H9 (cell line): ENCODE data around the gene FOLR2. TPM values are rescaled to one million over a fixed set of nuclear protein-coding genes. Genes with fewer than 3 reads are reported as not detected.

Experiments used
- DNase-seq: peaks from one replicate; pipeline ENCODE4 v3.0.0-alpha.2; 2017
- H2AFZ ChIP-seq: one replicate; pipeline ENCODE4 v1.6.1; 2013; ENCODE audit warnings: mild to moderate bottlenecking, low read length, control low read depth, moderate library complexity
- H2AK5ac ChIP-seq: 2 replicates; pipeline ENCODE4 v1.6.1; 2013; ENCODE audit warnings: low read length, control low read depth, mixed read lengths; ENCODE audit not compliant: insufficient read length
- H2BK120ac ChIP-seq: one replicate; pipeline ENCODE4 v1.6.1; 2013; ENCODE audit warnings: low read depth, mild to moderate bottlenecking, low read length, control low read depth, inconsistent platforms; ENCODE audit not compliant: poor library complexity, severe bottlenecking
- H2BK12ac ChIP-seq: 2 replicates; pipeline ENCODE4 v1.6.1; 2013; ENCODE audit warnings: low read length, control low read depth, mixed read lengths, low read depth; ENCODE audit not compliant: insufficient read length
- H2BK15ac ChIP-seq: 2 replicates; pipeline ENCODE4 v1.6.1; 2013; ENCODE audit warnings: low read depth, low read length, control low read depth
- H2BK20ac ChIP-seq: one replicate; pipeline ENCODE4 v1.6.1; 2013; ENCODE audit warnings: low read depth, mild to moderate bottlenecking, low read length, control low read depth, inconsistent platforms; ENCODE audit not compliant: poor library complexity, severe bottlenecking
- H2BK5ac ChIP-seq: 2 replicates; pipeline ENCODE4 v1.6.1; 2013; ENCODE audit warnings: low read length, control low read depth, mixed read lengths; ENCODE audit not compliant: insufficient read length
- H3K14ac ChIP-seq: 2 replicates; pipeline ENCODE4 v1.6.1; 2013; ENCODE audit warnings: low read length, control low read depth; ENCODE audit not compliant: insufficient read depth
- H3K18ac ChIP-seq: 2 replicates; pipeline ENCODE4 v1.6.1; 2013; ENCODE audit warnings: low read depth, mild to moderate bottlenecking, mixed read lengths, low read length, control low read depth; ENCODE audit not compliant: insufficient read length
- H3K23ac ChIP-seq: 2 replicates; pipeline ENCODE4 v1.6.1; 2013; ENCODE audit warnings: low read length, control low read depth, mixed read lengths, low read depth; ENCODE audit not compliant: insufficient read length
- H3K23me2 ChIP-seq: 2 replicates; pipeline ENCODE4 v1.6.1; 2013; ENCODE audit warnings: low read depth, mild to moderate bottlenecking, mixed read lengths, low read length, control low read depth; ENCODE audit not compliant: insufficient read length, poor library complexity, severe bottlenecking
- H3K27ac ChIP-seq: 2 replicates; pipeline ENCODE4 v1.5.1; 2013; ENCODE audit warnings: low read length, control low read depth, mixed read lengths, low read depth; ENCODE audit not compliant: insufficient read length
- H3K27me3 ChIP-seq: 2 replicates; pipeline ENCODE4 v1.6.1; 2013; ENCODE audit warnings: low read length, control low read depth, inconsistent platforms; ENCODE audit not compliant: insufficient read depth
- H3K4ac ChIP-seq: 2 replicates; pipeline ENCODE4 v1.6.1; 2013; ENCODE audit warnings: low read depth, mild to moderate bottlenecking, control low read depth, inconsistent platforms, low read length, moderate library complexity
- H3K4me1 ChIP-seq: 2 replicates; pipeline ENCODE4 v1.6.1; 2013; ENCODE audit warnings: low read length, control low read depth, inconsistent platforms; ENCODE audit not compliant: insufficient read depth
- H3K4me2 ChIP-seq: 2 replicates; pipeline ENCODE4 v1.6.1; 2013; ENCODE audit warnings: low read length, control low read depth, mixed read lengths; ENCODE audit not compliant: insufficient read length, insufficient read depth
- H3K56ac ChIP-seq: 2 replicates; pipeline ENCODE4 v1.6.1; 2013; ENCODE audit warnings: low read depth, mild to moderate bottlenecking, mixed read lengths, low read length, control low read depth; ENCODE audit not compliant: insufficient read length
- H3K79me1 ChIP-seq: 2 replicates; pipeline ENCODE4 v1.6.1; 2013; ENCODE audit warnings: low read depth, mild to moderate bottlenecking, moderate library complexity, low read length, control low read depth, inconsistent platforms; ENCODE audit not compliant: insufficient read depth, poor library complexity, severe bottlenecking
- H3K79me2 ChIP-seq: 2 replicates; pipeline ENCODE4 v1.6.1; 2013; ENCODE audit warnings: low read length, control low read depth, inconsistent platforms; ENCODE audit not compliant: insufficient read depth
- H3K9ac ChIP-seq: 2 replicates; pipeline ENCODE4 v1.6.1; 2013; ENCODE audit warnings: low read length, control low read depth, mixed read lengths; ENCODE audit not compliant: insufficient read length; ENCODE audit errors: extremely low read depth
- H3K9me3 ChIP-seq: one replicate; pipeline ENCODE4 v1.6.1; 2013; ENCODE audit warnings: low read depth, low read length, inconsistent platforms; ENCODE audit not compliant: control insufficient read depth
- H3T11ph ChIP-seq: one replicate; pipeline ENCODE4 v1.6.1; 2013; ENCODE audit warnings: mild to moderate bottlenecking, low read length, control low read depth, inconsistent platforms
- H4K20me1 ChIP-seq: one replicate; pipeline ENCODE4 v1.6.1; 2013; ENCODE audit not compliant: control insufficient read depth, insufficient read length, insufficient read depth
- H4K5ac ChIP-seq: 2 replicates; pipeline ENCODE4 v1.6.1; 2013; ENCODE audit warnings: low read depth, mild to moderate bottlenecking, mixed read lengths, low read length, control low read depth; ENCODE audit not compliant: insufficient read length
- H4K8ac ChIP-seq: replicated peaks from 2 replicates; pipeline ENCODE4 v1.6.1; 2013; ENCODE audit warnings: low read length, control low read depth, mixed read lengths, low read depth; ENCODE audit not compliant: insufficient read length
- H4K91ac ChIP-seq: 2 replicates; pipeline ENCODE4 v1.6.1; 2013; ENCODE audit warnings: low read depth, mild to moderate bottlenecking, moderate library complexity, mixed read lengths, low read length, control low read depth; ENCODE audit not compliant: insufficient read length
- H3K27ac Mint-ChIP-seq, 3 experiments: 2 replicates in 2 of 3; 3 replicates in 1 of 3; pipeline ENCODE4 v1.8.0; 2020 to 2021; ENCODE audit warnings: mixed read lengths in 3 of 3, mild to moderate bottlenecking in 1 of 3, moderate library complexity in 1 of 3
- H3K27me3 Mint-ChIP-seq: 2 replicates; pipeline ENCODE4 v1.8.0; 2021; ENCODE audit warnings: low read depth, mild to moderate bottlenecking, moderate library complexity, mixed read lengths
- H3K36me3 Mint-ChIP-seq, 3 experiments: 2 replicates in 2 of 3; 3 replicates in 1 of 3; pipeline ENCODE4 v1.8.0; 2020 to 2021; ENCODE audit warnings: low read depth in 3 of 3, mixed read lengths in 3 of 3; ENCODE audit not compliant: insufficient read depth in 1 of 3
- H3K4me1 Mint-ChIP-seq, 2 experiments: 2 replicates each; pipeline ENCODE4 v1.8.0; 2020; ENCODE audit warnings: mixed read lengths in 2 of 2
- H3K4me3 Mint-ChIP-seq, 2 experiments: 2 replicates in 1 of 2; 3 replicates in 1 of 2; pipeline ENCODE4 v1.8.0; 2020 to 2021; ENCODE audit warnings: mild to moderate bottlenecking in 2 of 2, mixed read lengths in 2 of 2, moderate library complexity in 1 of 2
- H3K9me3 Mint-ChIP-seq, 2 experiments: 2 replicates in 1 of 2; 3 replicates in 1 of 2; pipeline ENCODE4 v1.8.0; 2020; ENCODE audit warnings: mild to moderate bottlenecking in 2 of 2, mixed read lengths in 2 of 2, moderate library complexity in 1 of 2
- CTCF ChIP-seq: fragments of 200-600 bp; sonication (generic); conservative IDR thresholded peaks from 3 replicates; pipeline ENCODE4 v1.8.0; 2021; ENCODE audit warnings: antibody characterized with exemption, mild to moderate bottlenecking
- WGBS: extraction: QIAGEN DNeasy Blood & Tissue Kit; methylation state at CpG from one replicate; pipeline ENCODE4 v1.1.7; 2013; ENCODE audit warnings: missing lambda C conversion rate, low lambda C conversion rate, mixed read lengths; ENCODE audit not compliant: insufficient read length; ENCODE audit errors: extremely low coverage; 5-methylcytosine and 5-hydroxymethylcytosine counted together
- total RNA-seq: library from RNA; stranded (reverse); gene quantifications from 2 replicates; pipeline ENCODE4 v1.2.1, GENCODE V29; 2021

FOLR2 gene
- total RNA-seq, 1 experiment from 2014 or later: not detected

- H3T11ph ChIP-seq: no peak overlapping the region
- H3K23ac ChIP-seq: no peak overlapping the region
- TF ChIP-seq CTCF: no peak
- WGBS: no CpG with 5 or more reads among the region's 16 CpGs
- H3K27ac ChIP-seq: no peak overlapping the region
- H3K4me1 Mint-ChIP-seq: peaks cover 12 to 19% of the 10 kb centered on the region in 2 experiments
- no peak overlapping the region for H2BK20ac ChIP-seq
- no peak overlapping the region for H3K14ac ChIP-seq
- no peaks in the 10 kb centered on the region for H3K27me3 Mint-ChIP-seq
- H2AK5ac ChIP-seq: no peak overlapping the region
- no peak overlapping the region for H4K5ac ChIP-seq
- H2BK15ac ChIP-seq: no peak overlapping the region
- no peak overlapping the region for H3K56ac ChIP-seq
- no peak overlapping the region for H3K9ac ChIP-seq
- no peak overlapping the region for H3K4me3 Mint-ChIP-seq
- H3K4ac ChIP-seq: no peak overlapping the region
- no peaks in the 10 kb centered on the region; the same call in 1 of the 2 replicates for H3K4me1 ChIP-seq
- no peak overlapping the region for H4K91ac ChIP-seq
- no peak overlapping the region for H3K18ac ChIP-seq
- H3K27me3 ChIP-seq: no peaks in the 10 kb centered on the region
- no peak overlapping the region for H2BK12ac ChIP-seq
- H4K20me1 ChIP-seq: peaks cover 2% of the 10 kb centered on the region
- H3K27ac Mint-ChIP-seq: no peak overlapping the region; a peak in 1 of 7 replicates
- peaks cover 14% of the 10 kb centered on the region for H3K23me2 ChIP-seq
- H3K36me3 Mint-ChIP-seq: peaks cover 31 to 73% (median 69%) of the 10 kb centered on the region in 3 experiments; a peak in 6 of 7 replicates
- H4K8ac ChIP-seq: no peak overlapping the region
- H3K4me2 ChIP-seq: no peak overlapping the region
- peak; percentile 39 for DNase-seq
- H2BK5ac ChIP-seq: no peak overlapping the region
- no peak overlapping the region for H2BK120ac ChIP-seq
- H3K79me1 ChIP-seq: peaks cover 3% of the 10 kb centered on the region
- no peak overlapping the region for H2AFZ ChIP-seq
- H3K9me3 Mint-ChIP-seq: no peaks in the 10 kb centered on the region
- no peaks in the 10 kb centered on the region for H3K9me3 ChIP-seq
- peaks cover 4% of the 10 kb centered on the region; the same call in 1 of the 2 replicates for H3K79me2 ChIP-seq
Measured at GRCh38 chr11:72228229-72228843, 11.7 kb downstream of the FOLR2 start.
